T-cell (primary cell): Measurements from ENCODE around the gene WNT3. TPM values are rescaled to one million over a fixed set of nuclear protein-coding genes. Genes with fewer than 3 reads are reported as not detected.
"Not testable (repeated sequence)": the region's sequence is repeated elsewhere in the genome, so short reads cannot be mapped to it uniquely, and the experiment has no call there.

Experiments used
- ATAC-seq, 4 experiments: fragments of 200-7000 bp in 3 of 4; fragments of 150-1000 bp in 1 of 4; cut with Tn5 transposase; replicated peaks in 1 of 4; 1 replicate in 3 of 4; 2 replicates in 1 of 4; pipeline ENCODE4 v1.10.0; 2021; ENCODE audit warnings: moderate library complexity in 3 of 4, mild to moderate bottlenecking in 2 of 4, moderate number of reproducible peaks in 1 of 4
- CTCF ChIA-PET, 2 donors: fragments of 300-600 bp; sonication (Branson Sonifier 250); formaldehyde crosslinking; loops; one replicate each; lab custom pipeline; 2022; ENCODE audit warnings: antibody characterized with exemption in 2 of 2; lab: Charles Lee
- POLR2A ChIA-PET, 2 donors: fragments of 300-600 bp; sonication (Branson Sonifier 250); formaldehyde crosslinking; loops; one replicate each; lab custom pipeline; 2022; ENCODE audit warnings: antibody characterized with exemption in 2 of 2; lab: Charles Lee
- DNase-seq, 35 experiments: peaks; one replicate each; pipeline versions ENCODE4 v3.0.0 to v3.0.0-alpha.2; 2013 to 2023
- H3K27ac ChIP-seq: one replicate; pipeline ENCODE4 v1.5.1; 2013; ENCODE audit warnings: low read length
- H3K27me3 ChIP-seq, 2 experiments: replicated peaks in 1 of 2; 1 replicate in 1 of 2; 2 replicates in 1 of 2; pipeline versions ENCODE4 v1.6.1 to v1.7.0; 2013; ENCODE audit warnings: low read length in 1 of 2, mixed read lengths in 1 of 2; ENCODE audit not compliant: control insufficient read depth in 2 of 2, insufficient read depth in 2 of 2; ENCODE audit errors: extremely low read depth in 1 of 2
- H3K36me3 ChIP-seq, 2 donors: 1 replicate in 1 of 2; 2 replicates in 1 of 2; pipeline versions ENCODE4 v1.6.1 to v1.7.0; 2013; ENCODE audit warnings: low read length in 1 of 2; ENCODE audit not compliant: control insufficient read depth in 2 of 2, insufficient read depth in 1 of 2; ENCODE audit errors: extremely low read depth in 1 of 2
- H3K4me1 ChIP-seq, 2 experiments: 1 replicate in 1 of 2; 2 replicates in 1 of 2; pipeline versions ENCODE4 v1.6.1 to v1.7.0; 2013; ENCODE audit warnings: low read length in 2 of 2, mixed read lengths in 1 of 2; ENCODE audit not compliant: insufficient read depth in 2 of 2, control insufficient read depth in 1 of 2; ENCODE audit errors: extremely low read depth in 1 of 2
- H3K4me3 ChIP-seq, 2 donors: 1 replicate in 1 of 2; 2 replicates in 1 of 2; pipeline versions ENCODE4 v1.5.1 to v1.7.0; 2013; ENCODE audit warnings: mild to moderate bottlenecking in 2 of 2, low read length in 1 of 2, moderate library complexity in 1 of 2; ENCODE audit not compliant: control insufficient read depth in 1 of 2; ENCODE audit errors: extremely low read depth in 1 of 2
- H3K9me3 ChIP-seq: 2 replicates; pipeline ENCODE4 v1.7.0; 2013
- H3K27ac Mint-ChIP-seq, 2 donors: one replicate each; pipeline ENCODE4 v1.8.0; 2020 to 2021; ENCODE audit warnings: mild to moderate bottlenecking in 2 of 2, mixed read lengths in 2 of 2
- H3K27me3 Mint-ChIP-seq, 2 donors: one replicate each; pipeline ENCODE4 v1.8.0; 2021 to 2022; ENCODE audit warnings: mixed read lengths in 2 of 2
- H3K36me3 Mint-ChIP-seq: one replicate; pipeline ENCODE4 v1.8.0; 2021; ENCODE audit warnings: mixed read lengths
- H3K4me1 Mint-ChIP-seq, 3 donors: one replicate each; pipeline ENCODE4 v1.8.0; 2020 to 2022; ENCODE audit warnings: mixed read lengths in 3 of 3, mild to moderate bottlenecking in 1 of 3
- H3K4me3 Mint-ChIP-seq, 3 donors: one replicate each; pipeline ENCODE4 v1.8.0; 2020 to 2022; ENCODE audit warnings: mild to moderate bottlenecking in 3 of 3, mixed read lengths in 3 of 3, moderate library complexity in 3 of 3
- H3K9me3 Mint-ChIP-seq, 3 donors: one replicate each; pipeline ENCODE4 v1.8.0; 2020 to 2022; ENCODE audit warnings: mixed read lengths in 3 of 3
- WGBS: methylation state at CpG from one replicate; pipeline ENCODE4 v1.1.5; 2013; ENCODE audit warnings: missing lambda C conversion rate; ENCODE audit not compliant: insufficient coverage; 5-methylcytosine and 5-hydroxymethylcytosine counted together
- total RNA-seq, 35 experiments: library from RNA in 6 of 35; stranded (reverse) in 6 of 35; fragments of 120-200 nt in 1 of 35; gene quantifications; one replicate each; pipeline versions ENCODE4 v1.2.1 to v1.2.4 and lab custom pipeline; 2013 to 2026

Gene WNT3
- total RNA-seq, 5 donors from 2014 or later (not counting 1 experiment from before 2014, with no cell fraction given): 0.09 to 0.12 (median 0.10) TPM; not detected in 2

- H3K36me3 Mint-ChIP-seq: no peaks in the 10 kb centered on the region
- Histone ChIP-seq H3K27me3 (peaks cover 2 to 49% of the 10 kb centered on the region in 2 experiments), H3K4me3 (no peak overlapping the region), H3K9me3 (no peaks in the 10 kb centered on the region), H3K36me3 (no peaks in the 10 kb centered on the region), H3K4me1 (no peaks in the 10 kb centered on the region), H3K27ac (no peak overlapping the region)
- 100% methylated on average over 1 of the region's 5 CpGs for WGBS
- ChIA-PET POLR2A (interaction anchor here in 1 of 2 donors (0.6 kb wide), 2 partner anchors 12 to 142 kb away, joined by 3 read pairs; no protein-coding TSS in a partner anchor), CTCF (interaction anchor here in 1 of 2 donors (0.6 to 0.7 kb wide), 2 partner anchors 39 to 732 kb away, joined by 3 to 7 read pairs; no protein-coding TSS in a partner anchor)
- H3K27me3 Mint-ChIP-seq: peaks cover 28 to 41% of the 10 kb centered on the region in 2 donors
- DNase-seq (no peak), ATAC-seq (no peak)
- no peak overlapping the region for H3K4me3 Mint-ChIP-seq
- H3K27ac Mint-ChIP-seq: no peak overlapping the region
- H3K4me1 Mint-ChIP-seq: no peaks in the 10 kb centered on the region
- no peaks in the 10 kb centered on the region for H3K9me3 Mint-ChIP-seq
These were observed 25.0 kb downstream of the WNT3 start for GRCh38 chr17:46793541-46793940.

- not testable (repeated sequence) for ATAC-seq, H3K4me1 Mint-ChIP-seq, H3K36me3 Mint-ChIP-seq, H3K9me3 ChIP-seq, H3K36me3 ChIP-seq, H3K4me1 ChIP-seq, DNase-seq, H3K4me3 ChIP-seq, H3K9me3 Mint-ChIP-seq, H3K27ac ChIP-seq, H3K4me3 Mint-ChIP-seq, H3K27ac Mint-ChIP-seq
- 83% methylated on average over 1 of the region's 6 CpGs for WGBS
- ChIA-PET CTCF (interaction anchor here in 1 of 2 donors (0.7 kb wide), 1 partner anchor 38 kb away, joined by 3 read pairs; no protein-coding TSS in a partner anchor), POLR2A (interaction anchor here in 1 of 2 donors (0.6 kb wide), 1 partner anchor 12 kb away, joined by 3 read pairs; no protein-coding TSS in a partner anchor)
- peaks cover 28 to 41% of the 10 kb centered on the region in 2 donors for H3K27me3 Mint-ChIP-seq
- peaks cover 2 to 49% of the 10 kb centered on the region in 2 experiments for H3K27me3 ChIP-seq
These were observed 25.5 kb downstream of the WNT3 start for GRCh38 chr17:46793023-46793422.

GRCh38 chr17:46792071-46792470 lies 26.4 kb downstream of the WNT3 start:
- Mint-ChIP-seq H3K27ac (no peak overlapping the region), H3K9me3 (no peaks in the 10 kb centered on the region)

GRCh38 chr17:46791531-46791930 lies 27.0 kb downstream of the WNT3 start:
- no peaks in the 10 kb centered on the region for H3K36me3 ChIP-seq
- H3K9me3 ChIP-seq: no peaks in the 10 kb centered on the region
- WGBS: 100% methylated on average over 2 of the region's 5 CpGs
- Mint-ChIP-seq H3K4me3 (no peak overlapping the region), H3K27me3 (peaks cover 28 to 41% of the 10 kb centered on the region in 2 donors), H3K4me1 (no peaks in the 10 kb centered on the region), H3K36me3 (no peaks in the 10 kb centered on the region), H3K9me3 (no peaks in the 10 kb centered on the region), H3K27ac (no peak overlapping the region)
- no peaks in the 10 kb centered on the region for H3K4me1 ChIP-seq
- H3K27ac ChIP-seq: no peak overlapping the region
- H3K4me3 ChIP-seq: no peak overlapping the region
- ChIA-PET CTCF (no interaction called here), POLR2A (no interaction called here)
- no peak for ATAC-seq
- peaks cover 2 to 47% of the 10 kb centered on the region in 2 experiments for H3K27me3 ChIP-seq
- no peak for DNase-seq

More at GRCh38 chr17:46792071-46792470, 26.4 kb downstream of the WNT3 start:
- H3K4me3 Mint-ChIP-seq: no peak overlapping the region
- no peaks in the 10 kb centered on the region for H3K4me1 Mint-ChIP-seq
- peaks cover 2 to 49% of the 10 kb centered on the region in 2 experiments for H3K27me3 ChIP-seq
- H3K9me3 ChIP-seq: no peaks in the 10 kb centered on the region
- 71% methylated on average over 2 of the region's 4 CpGs for WGBS
- no peak for DNase-seq
- no peaks in the 10 kb centered on the region for H3K36me3 Mint-ChIP-seq
- H3K36me3 ChIP-seq: no peaks in the 10 kb centered on the region
- H3K27me3 Mint-ChIP-seq: peaks cover 28 to 41% of the 10 kb centered on the region in 2 donors
- H3K4me3 ChIP-seq: no peak overlapping the region
- ChIA-PET CTCF (no interaction called here), POLR2A (no interaction called here)
- H3K27ac ChIP-seq: no peak overlapping the region
- no peaks in the 10 kb centered on the region for H3K4me1 ChIP-seq
- no peak for ATAC-seq

DNA sequence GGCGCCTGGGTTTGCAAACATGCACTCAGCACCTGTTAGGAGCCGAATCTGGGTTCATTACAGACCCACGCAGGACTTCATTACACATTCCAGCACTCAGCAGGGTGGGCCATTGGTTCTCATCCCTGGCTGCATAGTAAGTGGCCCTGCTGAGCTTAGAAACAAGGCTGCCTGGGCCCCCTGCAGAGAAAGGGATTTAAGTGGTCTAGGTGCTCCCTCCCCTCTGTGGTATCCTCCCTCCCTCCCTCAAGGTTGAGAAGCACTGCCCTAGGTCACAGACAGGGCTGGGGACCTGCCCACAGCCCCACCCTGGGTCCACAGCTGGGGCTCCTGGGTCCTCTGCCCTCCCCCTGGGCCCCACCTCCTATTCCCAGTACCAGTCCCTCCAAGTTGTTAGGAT lies 28.3 kb downstream of the WNT3 start:
- H3K4me1 Mint-ChIP-seq: no peaks in the 10 kb centered on the region
- DNase-seq: no peak
- no peak for ATAC-seq
- Histone ChIP-seq H3K9me3 (no peaks in the 10 kb centered on the region), H3K4me1 (no peaks in the 10 kb centered on the region), H3K27ac (no peak overlapping the region), H3K36me3 (no peaks in the 10 kb centered on the region), H3K27me3 (peaks cover 2 to 41% of the 10 kb centered on the region in 2 experiments), H3K4me3 (no peak overlapping the region)
- WGBS: 73% methylated on average over 2 of the region's 3 CpGs
- POLR2A ChIA-PET: no interaction called here
- peaks cover 20 to 32% of the 10 kb centered on the region in 2 donors for H3K27me3 Mint-ChIP-seq
- H3K9me3 Mint-ChIP-seq: no peaks in the 10 kb centered on the region
- H3K36me3 Mint-ChIP-seq: no peaks in the 10 kb centered on the region
- H3K4me3 Mint-ChIP-seq: no peak overlapping the region
- no peak overlapping the region for H3K27ac Mint-ChIP-seq
- CTCF ChIA-PET: no interaction called here

DNA sequence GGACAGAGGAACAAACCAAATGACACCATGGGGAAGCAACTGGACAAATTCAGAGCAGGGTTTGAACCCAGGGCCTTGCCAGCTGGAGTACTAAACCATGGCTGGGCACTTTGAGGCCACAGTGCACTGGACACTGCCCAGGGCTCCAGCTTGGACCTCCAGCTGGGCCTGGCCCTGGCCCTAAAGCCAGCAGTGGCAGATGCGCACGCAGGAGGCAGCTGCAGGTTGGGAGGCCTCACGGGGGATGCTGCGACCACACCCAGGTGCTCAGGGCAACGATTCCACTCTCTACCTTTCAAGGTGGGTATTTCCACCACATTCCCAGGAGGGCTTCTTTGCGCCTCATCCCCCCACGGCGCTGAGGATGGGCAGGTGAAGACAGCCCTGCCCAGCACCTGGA lies 28.9 kb downstream of the WNT3 start:
- Histone ChIP-seq H3K36me3 (no peaks in the 10 kb centered on the region), H3K9me3 (no peaks in the 10 kb centered on the region), H3K4me1 (no peaks in the 10 kb centered on the region), H3K27ac (no peak overlapping the region), H3K4me3 (no peak overlapping the region), H3K27me3 (peaks cover 2 to 36% of the 10 kb centered on the region in 2 experiments)
- Mint-ChIP-seq H3K4me3 (no peak overlapping the region), H3K36me3 (no peaks in the 10 kb centered on the region), H3K27ac (no peak overlapping the region), H3K27me3 (peaks cover 23 to 35% of the 10 kb centered on the region in 2 donors), H3K4me1 (no peaks in the 10 kb centered on the region), H3K9me3 (no peaks in the 10 kb centered on the region)
- no peak for DNase-seq
- ATAC-seq: no peak
- 79% methylated on average over 7 of the region's 8 CpGs for WGBS
- CTCF ChIA-PET: no interaction called here
- POLR2A ChIA-PET: no interaction called here
